HCT116 (cell line): ENCODE measurements around the gene GABPB2. TPM values are rescaled to one million over a fixed set of nuclear protein-coding genes. Genes with fewer than 3 reads are reported as not detected.

ENCODE experiments used
- ATAC-seq: fragments of 200-7000 bp; cut with Tn5 transposase; 2 replicates; pipeline ENCODE4 v1.9.1; 2020; ENCODE audit warnings: mild to moderate bottlenecking, moderate library complexity
- BruUV-seq: library from RNA; stranded (reverse); fragments of 400-500 nt; replicated peaks from 2 replicates; lab custom pipeline; 2021; lab: Mats Ljungman, UMichigan
- CTCF ChIA-PET: fragments of 300-600 bp; sonication (Branson Sonifier 250); formaldehyde crosslinking; loops from one replicate; lab custom pipeline; 2021; ENCODE audit warnings: antibody characterized with exemption; lab: Charles Lee
- POLR2A ChIA-PET: fragments of 300-600, 350-600 bp; sonication (Branson Sonifier 250); formaldehyde crosslinking; loops from one replicate; lab custom pipeline; 2021; ENCODE audit warnings: antibody characterized with exemption; lab: Charles Lee
- RAD21 ChIA-PET, 2 experiments: fragments of 300-600 bp; sonication (Branson Sonifier 250); formaldehyde crosslinking; loops; one replicate each; lab custom pipeline; 2023; ENCODE audit warnings: low total read pairs in 2 of 2; ENCODE audit not compliant: uncharacterized antibody in 2 of 2, unreplicated experiment in 2 of 2, low non-redundant PET in 1 of 2; lab: Charles Lee
- DNase-seq: peaks from one replicate; pipeline ENCODE4 v3.0.0-alpha.2; 2010; ENCODE audit warnings: low read depth, low spot score
- H2AFZ ChIP-seq: fragments of 200-600 bp; shearing (Covaris generic), sonication (generic); 2 replicates; pipeline ENCODE4 v1.6.1; 2017; ENCODE audit warnings: low read depth, mixed run types, mixed read lengths, antibody characterized with exemption, low read length; ENCODE audit not compliant: poor library complexity, severe bottlenecking
- H3K27ac ChIP-seq: 2 replicates; pipeline ENCODE4 v1.5.1; 2012; ENCODE audit warnings: low read depth, low read length
- H3K27me3 ChIP-seq: fragments of 200-600 bp; sonication (generic); 2 replicates; pipeline ENCODE4 v1.6.1; 2016; ENCODE audit warnings: mixed run types, low read length, mixed read lengths; ENCODE audit not compliant: insufficient read depth
- H3K36me3 ChIP-seq, 2 experiments: fragments of 200-500 bp in 1 of 2; fragments of 200-600 bp in 1 of 2; sonication (Bioruptor generic) in 1 of 2; sonication (generic) in 1 of 2; 2 replicates each; pipeline versions ENCODE4 v1.5.1 to v1.6.1; 2014 to 2016; ENCODE audit warnings: low read length in 2 of 2, inconsistent platforms in 1 of 2, mixed read lengths in 1 of 2, mixed run types in 1 of 2; ENCODE audit not compliant: insufficient read depth in 2 of 2, control insufficient read depth in 1 of 2
- H3K4me1 ChIP-seq, 2 experiments: fragments of 200-600 bp in 1 of 2; sonication (generic) in 1 of 2; 2 replicates each; pipeline versions ENCODE4 v1.5.1 to v1.6.1; 2012 to 2017; ENCODE audit warnings: low read length in 2 of 2, inconsistent platforms in 1 of 2, mild to moderate bottlenecking in 1 of 2, mixed read lengths in 1 of 2, mixed run types in 1 of 2, moderate library complexity in 1 of 2; ENCODE audit not compliant: insufficient read depth in 2 of 2, control insufficient read depth in 1 of 2
- H3K4me2 ChIP-seq: fragments of 200-600 bp; sonication (generic); 2 replicates; pipeline ENCODE4 v1.6.1; 2017; ENCODE audit warnings: mixed run types, low read length, mixed read lengths
- H3K4me3 ChIP-seq, 2 experiments: fragments of 200-600 bp in 1 of 2; sonication (generic) in 1 of 2; replicated peaks in 1 of 2; 2 replicates each; pipeline ENCODE4 v1.5.1; 2011 to 2016; ENCODE audit warnings: low read length in 2 of 2, control low read depth in 1 of 2, low read depth in 1 of 2, mild to moderate bottlenecking in 1 of 2, mixed read lengths in 1 of 2, mixed run types in 1 of 2
- H3K79me2 ChIP-seq: fragments of 200-600 bp; sonication (generic); 2 replicates; pipeline ENCODE4 v1.6.1; 2017; ENCODE audit warnings: mild to moderate bottlenecking, mixed run types, low read length, moderate library complexity, mixed read lengths; ENCODE audit not compliant: insufficient read depth
- H3K9ac ChIP-seq: fragments of 200-600 bp; sonication (generic); 2 replicates; pipeline ENCODE4 v1.6.1; 2016; ENCODE audit warnings: low read length, mixed read lengths
- H3K9me2 ChIP-seq: fragments of 200-600 bp; sonication (generic), shearing (Covaris generic); 2 replicates; pipeline ENCODE4 v1.6.1; 2017; ENCODE audit warnings: mixed run types, mild to moderate bottlenecking, moderate library complexity; ENCODE audit not compliant: insufficient read depth
- H3K9me3 ChIP-seq, 2 experiments: fragments of 200-500 bp in 1 of 2; fragments of 200-600 bp in 1 of 2; sonication (Bioruptor generic) in 1 of 2; sonication (generic) in 1 of 2; 2 replicates each; pipeline ENCODE4 v1.6.1; 2014 to 2017; ENCODE audit warnings: low read length in 2 of 2, mixed read lengths in 2 of 2, inconsistent platforms in 1 of 2, low read depth in 1 of 2, mild to moderate bottlenecking in 1 of 2, mixed run types in 1 of 2, moderate library complexity in 1 of 2; ENCODE audit not compliant: control insufficient read depth in 1 of 2, insufficient read depth in 1 of 2
- H4K20me1 ChIP-seq: fragments of 200-600 bp; sonication (generic), shearing (Covaris generic); 2 replicates; pipeline ENCODE4 v1.6.1; 2017; ENCODE audit warnings: mixed run types, mild to moderate bottlenecking, moderate library complexity; ENCODE audit not compliant: insufficient read depth
- ATF3 ChIP-seq: IDR thresholded peaks from 2 replicates; pipeline ENCODE4 v1.6.1; 2012
- CBX3 ChIP-seq: IDR thresholded peaks from 2 replicates; pipeline ENCODE4 v1.6.1; 2012; ENCODE audit warnings: low read depth
- CEBPB ChIP-seq: IDR thresholded peaks from 2 replicates; pipeline ENCODE4 v1.6.1; 2012; ENCODE audit warnings: low read depth
- EZH2phosphoT487 ChIP-seq: fragments of 200-600 bp; IDR thresholded peaks from 2 replicates; pipeline ENCODE4 v1.6.1; 2018; ENCODE audit warnings: antibody characterized with exemption, borderline replicate concordance
- FOSL1 ChIP-seq: IDR thresholded peaks from 2 replicates; pipeline ENCODE4 v1.6.1; 2012; ENCODE audit warnings: low read depth
- POLR2A ChIP-seq: IDR thresholded peaks from 2 replicates; pipeline ENCODE4 v1.7.0; 2011; ENCODE audit warnings: borderline replicate concordance; ENCODE audit not compliant: insufficient read depth, insufficient read length; ENCODE audit errors: extremely low read depth
- POLR2AphosphoS5 ChIP-seq: IDR thresholded peaks from 2 replicates; pipeline ENCODE4 v1.6.1; 2011; ENCODE audit warnings: mild to moderate bottlenecking, low read depth, low read length, moderate library complexity
- RAD21 ChIP-seq: IDR thresholded peaks from 2 replicates; pipeline ENCODE4 v1.6.1; 2012; ENCODE audit warnings: low read depth, mild to moderate bottlenecking
- SP1 ChIP-seq: IDR thresholded peaks from 2 replicates; pipeline ENCODE4 v1.6.1; 2012; ENCODE audit warnings: low read depth
- ZFX ChIP-seq: fragments of 450-650 bp; IDR thresholded peaks from 2 replicates; pipeline ENCODE4 v1.6.1; 2017
- ZNF274 ChIP-seq: fragments of 200-500 bp; sonication (Bioruptor generic); IDR thresholded peaks from 2 replicates; pipeline ENCODE4 v1.6.1; 2014; ENCODE audit warnings: mild to moderate bottlenecking, low read depth, low read length, inconsistent platforms
- intact Hi-C: fragments of 100-400 bp; cut with micrococcal nuclease; formaldehyde crosslinking; loops from 2 replicates; pipeline ENCODE4 v1.10.0; 2022
- total RNA-seq: library from RNA; stranded (reverse); gene quantifications from one replicate; pipeline ENCODE4 v1.2.1, GENCODE V29; 2021; ENCODE audit not compliant: unreplicated experiment
- TF ChIP-seq, protein P1 (sequence below), 3 experiments: fragments of 200-600 bp in 1 of 3; sonication (generic) in 1 of 3; IDR thresholded peaks in 2 of 3; conservative IDR thresholded peaks in 1 of 3; 2 replicates each; pipeline ENCODE4 v1.5.1; 2012 to 2017; ENCODE audit warnings: low read depth in 2 of 3, low read length in 2 of 3, antibody characterized with exemption in 1 of 3, borderline replicate concordance in 1 of 3, control low read depth in 1 of 3, mild to moderate bottlenecking in 1 of 3, mixed read lengths in 1 of 3, mixed run types in 1 of 3, moderate library complexity in 1 of 3; ENCODE audit not compliant: insufficient read depth in 1 of 3
- TF ChIP-seq, protein P2 (sequence below): IDR thresholded peaks from 2 replicates; pipeline ENCODE4 v1.6.1; 2012; ENCODE audit warnings: low read depth

The GABPB2 gene
- total RNA-seq, 1 experiment from 2014 or later, result 7.7 TPM

GRCh38 chr1:151137789-151138188, 67.2 kb downstream of the GABPB2 start:
- H3K4me3 ChIP-seq, result no peak overlapping the region

GRCh38 chr1:151142411-151143056, 72.0 kb downstream of the GABPB2 start:
- Histone ChIP-seq H3K27me3 (no peaks in the 10 kb centered on the region), H3K9me3 (no peaks in the 10 kb centered on the region), H3K36me3 (no peaks in the 10 kb centered on the region), H3K9me2 (no peaks in the 10 kb centered on the region), H2AFZ (no peak overlapping the region), H4K20me1 (no peaks in the 10 kb centered on the region), H3K27ac (no peak overlapping the region), H3K4me3 (no peak overlapping the region), H3K4me1 (peaks cover 7 to 17% of the 10 kb centered on the region in 2 experiments; a peak in 3 of 4 replicates), H3K79me2 (no peaks in the 10 kb centered on the region), H3K4me2 (no peak overlapping the region), H3K9ac (no peak overlapping the region)
- ChIA-PET POLR2A (no interaction called here), RAD21 (no interaction called here), CTCF (interaction anchor here (0.7 to 0.9 kb wide), 2 partner anchors 14 to 41 kb away, joined by 3 read pairs; partner anchors contain the start of gene TNFAIP8L2)
- intact Hi-C loops, result no loop called here
- DNase-seq (no peak), ATAC-seq (no peak)
- no TSS peak for BruUV-seq
- TF ChIP-seq ZFX, result no peak
- no peak for TF ChIP-seq ATF3
- no peak for TF ChIP-seq RAD21
- no peak for TF ChIP-seq CBX3
- no peak for TF ChIP-seq FOSL1
- TF ChIP-seq CEBPB, result no peak
- TF ChIP-seq POLR2AphosphoS5, result no peak
- no peak for TF ChIP-seq EZH2phosphoT487
- TF ChIP-seq, protein P1, sequence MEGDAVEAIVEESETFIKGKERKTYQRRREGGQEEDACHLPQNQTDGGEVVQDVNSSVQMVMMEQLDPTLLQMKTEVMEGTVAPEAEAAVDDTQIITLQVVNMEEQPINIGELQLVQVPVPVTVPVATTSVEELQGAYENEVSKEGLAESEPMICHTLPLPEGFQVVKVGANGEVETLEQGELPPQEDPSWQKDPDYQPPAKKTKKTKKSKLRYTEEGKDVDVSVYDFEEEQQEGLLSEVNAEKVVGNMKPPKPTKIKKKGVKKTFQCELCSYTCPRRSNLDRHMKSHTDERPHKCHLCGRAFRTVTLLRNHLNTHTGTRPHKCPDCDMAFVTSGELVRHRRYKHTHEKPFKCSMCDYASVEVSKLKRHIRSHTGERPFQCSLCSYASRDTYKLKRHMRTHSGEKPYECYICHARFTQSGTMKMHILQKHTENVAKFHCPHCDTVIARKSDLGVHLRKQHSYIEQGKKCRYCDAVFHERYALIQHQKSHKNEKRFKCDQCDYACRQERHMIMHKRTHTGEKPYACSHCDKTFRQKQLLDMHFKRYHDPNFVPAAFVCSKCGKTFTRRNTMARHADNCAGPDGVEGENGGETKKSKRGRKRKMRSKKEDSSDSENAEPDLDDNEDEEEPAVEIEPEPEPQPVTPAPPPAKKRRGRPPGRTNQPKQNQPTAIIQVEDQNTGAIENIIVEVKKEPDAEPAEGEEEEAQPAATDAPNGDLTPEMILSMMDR (IDR thresholded peaks at IDR 0.05 in 2 of 3, conservative IDR thresholded peaks at IDR 0.05 in 1 of 3; ENCODE audit: borderline replicate concordance in 1 of 3, insufficient read depth in 1 of 3, low read depth in 2 of 3, low read length in 2 of 3), result no peak
- TF ChIP-seq SP1, result no peak
- TF ChIP-seq POLR2A, result no peak
- TF ChIP-seq, protein P2, sequence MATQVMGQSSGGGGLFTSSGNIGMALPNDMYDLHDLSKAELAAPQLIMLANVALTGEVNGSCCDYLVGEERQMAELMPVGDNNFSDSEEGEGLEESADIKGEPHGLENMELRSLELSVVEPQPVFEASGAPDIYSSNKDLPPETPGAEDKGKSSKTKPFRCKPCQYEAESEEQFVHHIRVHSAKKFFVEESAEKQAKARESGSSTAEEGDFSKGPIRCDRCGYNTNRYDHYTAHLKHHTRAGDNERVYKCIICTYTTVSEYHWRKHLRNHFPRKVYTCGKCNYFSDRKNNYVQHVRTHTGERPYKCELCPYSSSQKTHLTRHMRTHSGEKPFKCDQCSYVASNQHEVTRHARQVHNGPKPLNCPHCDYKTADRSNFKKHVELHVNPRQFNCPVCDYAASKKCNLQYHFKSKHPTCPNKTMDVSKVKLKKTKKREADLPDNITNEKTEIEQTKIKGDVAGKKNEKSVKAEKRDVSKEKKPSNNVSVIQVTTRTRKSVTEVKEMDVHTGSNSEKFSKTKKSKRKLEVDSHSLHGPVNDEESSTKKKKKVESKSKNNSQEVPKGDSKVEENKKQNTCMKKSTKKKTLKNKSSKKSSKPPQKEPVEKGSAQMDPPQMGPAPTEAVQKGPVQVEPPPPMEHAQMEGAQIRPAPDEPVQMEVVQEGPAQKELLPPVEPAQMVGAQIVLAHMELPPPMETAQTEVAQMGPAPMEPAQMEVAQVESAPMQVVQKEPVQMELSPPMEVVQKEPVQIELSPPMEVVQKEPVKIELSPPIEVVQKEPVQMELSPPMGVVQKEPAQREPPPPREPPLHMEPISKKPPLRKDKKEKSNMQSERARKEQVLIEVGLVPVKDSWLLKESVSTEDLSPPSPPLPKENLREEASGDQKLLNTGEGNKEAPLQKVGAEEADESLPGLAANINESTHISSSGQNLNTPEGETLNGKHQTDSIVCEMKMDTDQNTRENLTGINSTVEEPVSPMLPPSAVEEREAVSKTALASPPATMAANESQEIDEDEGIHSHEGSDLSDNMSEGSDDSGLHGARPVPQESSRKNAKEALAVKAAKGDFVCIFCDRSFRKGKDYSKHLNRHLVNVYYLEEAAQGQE, result no peak

More at GRCh38 chr1:151137789-151138188, 67.2 kb downstream of the GABPB2 start:
- RAD21 ChIA-PET, result no interaction called here
- no peak for TF ChIP-seq ZFX
- TF ChIP-seq FOSL1, result no peak
- no peak for TF ChIP-seq ZNF274
- Histone ChIP-seq H2AFZ (no peak overlapping the region), H3K4me2 (no peak overlapping the region), H3K27me3 (no peaks in the 10 kb centered on the region), H3K36me3 (no peaks in the 10 kb centered on the region), H3K9me2 (no peaks in the 10 kb centered on the region), H3K9me3 (no peaks in the 10 kb centered on the region), H3K9ac (no peak overlapping the region), H3K79me2 (no peaks in the 10 kb centered on the region), H4K20me1 (no peaks in the 10 kb centered on the region), H3K4me1 (no peaks in the 10 kb centered on the region), H3K27ac (no peak overlapping the region)
- ATAC-seq (no peak), DNase-seq (no peak)
- POLR2A ChIA-PET, result no interaction called here
- CTCF ChIA-PET, result no interaction called here
- intact Hi-C loops, result no loop called here
- no TSS peak for BruUV-seq
